Measurements from ENCODE around the gene GAS2L3. TPM values are rescaled to one million over a fixed set of nuclear protein-coding genes. Genes with fewer than 3 reads are reported as not detected.
"Not testable (repeated sequence)": the region's sequence is repeated elsewhere in the genome, so short reads cannot be mapped to it uniquely, and the experiment has no call there.

GAS2L3 gene
- polyA plus RNA-seq, 12 donors, result 11.9 to 31.0 (median 23.1) TPM; not detected in 1

DNA sequence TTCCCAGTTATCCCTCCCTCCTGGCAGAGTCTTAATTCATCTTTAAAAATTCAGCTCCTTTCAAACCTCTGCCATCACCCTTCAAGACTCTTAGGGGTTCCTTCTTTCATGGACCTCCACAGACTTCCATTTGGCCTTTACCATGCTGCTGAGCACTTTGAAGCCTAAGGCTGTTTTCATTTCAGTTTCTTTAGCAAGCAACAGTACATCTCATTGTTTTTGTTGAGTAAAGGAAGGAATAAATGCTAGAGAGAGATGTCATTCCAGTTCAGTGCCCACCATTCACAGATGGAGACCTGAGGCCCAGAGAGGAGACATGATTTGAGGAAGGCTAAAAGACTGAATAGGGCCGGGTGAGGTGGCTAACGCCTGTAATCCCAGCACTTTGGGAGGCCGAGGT lies 1.3 kb upstream of the GAS2L3 start:
- no peak for DNase-seq

DNA sequence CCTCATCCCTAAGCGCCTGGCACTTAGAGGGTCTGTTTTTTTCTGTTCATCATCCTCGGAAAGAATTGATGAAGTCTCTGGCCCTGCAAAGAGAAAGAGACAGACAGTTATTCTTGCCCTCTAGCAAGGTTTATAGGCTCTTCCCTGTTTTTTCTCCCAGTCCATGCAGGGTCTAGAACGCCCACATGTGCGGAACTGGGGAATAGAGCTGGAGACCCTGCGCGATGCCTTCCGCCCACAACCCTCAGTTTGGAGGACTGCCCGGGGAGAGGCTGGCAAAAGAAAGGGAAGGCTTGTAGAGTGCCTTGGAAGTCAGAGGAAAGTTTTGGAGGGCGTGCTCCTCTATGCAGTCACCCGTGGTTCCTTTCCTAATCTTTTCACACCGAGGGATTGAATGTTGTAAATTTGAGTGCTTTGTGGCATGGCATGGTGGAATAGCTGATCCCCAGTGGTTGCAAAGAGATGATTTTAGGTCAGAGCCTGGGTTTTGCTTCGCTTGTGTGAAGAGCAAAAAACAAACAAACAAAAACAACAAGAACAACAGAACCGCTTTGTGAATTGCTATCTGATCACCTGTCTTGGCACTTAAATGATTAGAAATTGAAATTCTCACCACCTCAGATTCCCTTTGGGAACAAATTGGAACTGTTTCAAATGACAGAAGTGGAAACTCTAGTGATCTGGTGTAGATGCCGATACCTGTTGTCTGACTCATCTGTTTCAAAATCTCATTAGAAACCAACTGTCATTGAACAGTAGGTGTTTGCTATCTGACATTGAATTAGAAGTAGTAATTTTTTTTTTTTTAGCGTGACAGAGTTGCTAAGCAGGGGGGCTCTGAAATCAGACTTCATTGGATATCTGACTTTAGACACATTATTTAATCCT lies 947 bp downstream of the GAS2L3 start:
- DNase-seq, result peak; percentile 31

DNA sequence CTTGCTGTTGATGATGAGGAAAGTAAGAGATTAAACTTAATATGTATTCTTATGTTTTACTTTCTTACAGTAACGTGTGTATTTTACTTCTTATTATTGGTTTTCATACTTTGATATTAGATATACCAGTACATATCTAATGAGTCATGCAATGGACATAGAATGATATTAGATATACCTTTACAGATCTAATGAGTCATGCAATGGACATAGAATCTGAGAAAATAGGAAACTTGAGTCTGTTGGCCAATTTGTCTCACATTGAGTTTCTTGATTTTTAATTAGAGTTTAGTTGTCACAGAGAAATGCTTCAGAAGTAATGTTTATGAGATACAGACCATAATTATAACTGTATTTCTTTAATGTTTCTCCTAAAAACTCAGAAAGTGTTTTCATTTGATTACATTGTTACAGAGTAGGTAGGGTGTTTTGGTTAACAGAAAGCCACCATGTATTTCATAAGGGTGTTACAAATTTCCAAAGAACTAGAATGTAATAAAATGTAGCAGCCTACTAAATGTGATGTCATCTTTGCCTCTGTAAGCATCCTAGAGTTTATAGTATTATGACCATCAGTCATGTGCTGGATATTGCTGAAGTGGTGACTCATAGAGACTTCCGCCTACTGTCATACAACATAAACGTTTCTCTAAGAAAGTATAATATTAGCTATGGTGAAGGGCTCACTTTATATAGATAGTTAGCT lies 3.0 kb downstream of the GAS2L3 start:
- DNase-seq, result no peak

DNA sequence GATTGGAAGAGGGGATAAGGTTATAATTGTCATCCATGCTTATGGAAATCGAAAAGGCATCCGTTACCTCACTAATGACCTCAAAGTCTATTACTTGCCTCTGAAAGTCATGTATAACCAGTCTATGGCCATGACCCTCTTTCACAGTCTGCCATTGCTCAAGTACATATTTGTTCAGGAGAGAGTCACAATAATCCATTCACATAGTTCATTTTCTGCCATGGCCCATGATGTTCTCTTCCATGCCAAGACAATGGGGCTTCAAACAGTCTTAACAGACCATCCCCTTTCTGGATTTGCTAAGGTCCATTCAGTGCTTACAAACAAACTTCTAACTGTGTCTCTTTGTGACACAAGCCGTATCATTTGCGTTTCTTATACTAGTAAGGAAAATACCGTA lies 5.4 kb downstream of the GAS2L3 start:
- no peak for DNase-seq

DNA sequence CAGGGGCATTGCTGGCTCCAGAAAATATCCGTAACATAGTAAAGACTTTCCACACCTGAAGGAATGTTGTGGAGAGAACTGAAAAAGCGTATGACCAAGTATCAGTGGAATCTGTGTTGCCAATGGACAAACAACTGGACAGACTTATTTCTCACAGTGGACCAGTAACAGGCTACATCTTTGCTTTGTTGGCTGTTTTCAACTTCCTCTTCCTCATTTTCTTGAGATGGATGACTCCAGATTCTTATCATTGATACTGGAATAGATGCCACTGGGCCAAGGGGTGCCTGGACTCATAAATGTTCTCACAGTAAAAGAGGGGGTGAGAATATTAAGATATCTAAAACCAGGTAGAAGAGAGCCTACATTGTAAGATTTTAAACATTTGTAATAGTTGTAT lies 6.4 kb downstream of the GAS2L3 start:
- DNase-seq, result no peak

DNA sequence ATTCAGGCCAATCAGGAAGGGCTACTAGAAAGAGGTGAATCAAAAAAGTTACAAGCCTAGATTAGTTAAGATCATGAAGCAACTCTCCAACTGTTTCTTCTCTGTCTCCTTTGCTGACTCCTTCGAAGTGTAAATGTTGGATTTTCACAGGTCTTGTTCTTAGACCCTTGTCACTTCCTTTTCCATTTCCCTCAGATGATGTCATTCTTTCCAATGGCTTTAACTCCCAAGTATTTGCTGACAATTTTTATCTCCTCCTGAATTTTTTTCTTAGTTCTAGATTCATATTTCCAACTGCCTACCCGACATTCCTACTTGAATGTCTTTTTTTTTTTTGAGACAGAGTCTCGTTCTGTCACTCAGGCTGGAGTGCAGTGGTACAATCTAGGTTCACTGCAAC lies 10.8 kb downstream of the GAS2L3 start:
- DNase-seq, result no peak

DNA sequence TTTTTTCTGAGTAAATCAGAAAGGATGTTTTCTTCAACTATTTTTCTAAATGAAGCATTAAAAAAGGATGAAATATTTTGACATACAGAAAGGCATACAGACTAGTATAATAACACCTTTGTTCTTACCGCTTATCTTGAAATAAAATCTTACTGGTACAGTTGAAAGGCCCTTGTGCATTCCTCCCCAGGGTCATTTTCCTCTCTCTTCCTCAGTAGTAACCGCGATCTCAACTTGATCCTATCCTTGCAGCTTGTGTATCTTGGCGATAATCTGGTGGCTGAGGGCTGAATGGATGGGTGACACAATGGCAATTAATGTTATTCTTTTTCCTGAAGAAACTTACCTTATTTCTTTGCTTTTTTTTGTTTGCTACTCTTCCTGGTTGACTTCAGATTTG lies 18.5 kb downstream of the GAS2L3 start:
- DNase-seq, result no peak

DNA sequence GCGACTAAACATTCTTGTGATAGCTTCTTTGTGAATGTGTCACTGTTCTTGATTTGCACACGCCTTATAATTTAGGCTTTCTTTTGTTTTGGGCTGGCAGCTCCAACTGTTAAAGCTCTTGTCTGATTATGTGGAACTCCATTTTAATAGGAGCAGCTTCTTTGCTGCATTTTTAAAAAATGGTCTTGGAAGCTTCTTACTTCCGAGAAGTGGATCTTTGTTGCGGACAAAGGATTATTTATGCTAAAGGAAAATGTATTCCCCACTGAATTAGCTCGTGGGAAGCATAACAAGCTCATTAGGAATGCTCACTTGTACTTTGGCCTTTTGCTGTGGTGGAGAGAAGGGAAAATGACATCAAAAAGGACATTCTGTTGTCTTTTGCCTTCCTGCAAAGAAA lies 20.0 kb downstream of the GAS2L3 start:
- DNase-seq, result peak; percentile 18

DNA sequence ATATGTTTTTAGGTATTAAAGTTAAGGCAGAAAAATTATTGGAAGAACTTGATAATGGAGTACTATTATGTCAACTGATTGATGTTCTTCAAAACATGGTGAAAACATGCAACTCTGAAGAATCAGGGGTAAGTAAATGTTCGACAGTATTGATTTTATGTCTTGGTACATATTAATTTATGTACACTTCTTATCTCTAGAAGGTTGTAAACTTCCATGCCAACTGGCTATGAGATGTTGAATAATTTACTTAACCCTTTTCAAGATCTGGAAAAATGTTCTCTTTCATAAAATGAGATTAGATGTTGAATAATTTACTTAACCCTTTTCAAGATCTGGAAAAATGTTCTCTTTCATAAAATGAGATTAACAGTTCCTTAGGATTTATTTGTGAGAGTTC lies 28.1 kb downstream of the GAS2L3 start:
- DNase-seq, result no peak

DNA sequence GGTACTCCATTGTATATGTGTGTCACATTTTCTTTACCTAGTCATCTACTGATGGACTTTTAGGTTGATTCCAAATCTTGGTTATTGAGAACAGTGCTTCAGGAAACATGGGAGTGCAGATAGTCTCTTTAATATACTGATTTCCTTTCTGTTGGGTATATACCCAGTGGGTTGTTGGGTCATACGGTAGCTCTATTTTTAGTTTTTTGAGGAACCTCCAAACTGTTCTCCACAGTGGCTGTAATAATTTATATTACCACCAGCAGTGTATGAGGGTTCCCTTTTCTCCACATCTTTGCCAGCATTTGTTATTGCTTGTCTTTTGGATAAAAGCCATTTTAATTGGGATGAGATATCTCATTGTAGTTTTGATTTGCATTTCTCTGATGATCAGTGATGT lies 29.5 kb downstream of the GAS2L3 start:
- DNase-seq, result not testable (repeated sequence)

DNA sequence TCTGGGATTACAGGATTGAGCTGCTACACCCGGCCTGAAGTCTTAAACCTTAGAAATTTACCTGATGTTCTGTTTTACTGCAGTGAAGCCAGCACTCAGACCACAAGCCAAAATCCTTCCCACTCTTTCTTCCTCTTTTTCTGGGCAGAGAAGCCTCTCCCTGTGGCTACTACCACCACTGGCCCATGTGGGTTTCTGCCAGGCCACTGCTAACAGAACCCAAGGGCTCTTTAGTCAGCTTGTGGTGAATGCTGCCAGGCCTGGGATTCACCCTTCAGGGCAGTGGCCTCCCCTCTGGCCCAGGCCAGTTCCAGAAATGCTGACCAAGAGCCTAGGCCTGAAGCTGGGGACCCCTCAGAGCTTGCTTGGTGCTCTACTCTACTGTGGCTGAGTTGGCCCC lies 35.3 kb downstream of the GAS2L3 start:
- DNase-seq, result no peak

DNA sequence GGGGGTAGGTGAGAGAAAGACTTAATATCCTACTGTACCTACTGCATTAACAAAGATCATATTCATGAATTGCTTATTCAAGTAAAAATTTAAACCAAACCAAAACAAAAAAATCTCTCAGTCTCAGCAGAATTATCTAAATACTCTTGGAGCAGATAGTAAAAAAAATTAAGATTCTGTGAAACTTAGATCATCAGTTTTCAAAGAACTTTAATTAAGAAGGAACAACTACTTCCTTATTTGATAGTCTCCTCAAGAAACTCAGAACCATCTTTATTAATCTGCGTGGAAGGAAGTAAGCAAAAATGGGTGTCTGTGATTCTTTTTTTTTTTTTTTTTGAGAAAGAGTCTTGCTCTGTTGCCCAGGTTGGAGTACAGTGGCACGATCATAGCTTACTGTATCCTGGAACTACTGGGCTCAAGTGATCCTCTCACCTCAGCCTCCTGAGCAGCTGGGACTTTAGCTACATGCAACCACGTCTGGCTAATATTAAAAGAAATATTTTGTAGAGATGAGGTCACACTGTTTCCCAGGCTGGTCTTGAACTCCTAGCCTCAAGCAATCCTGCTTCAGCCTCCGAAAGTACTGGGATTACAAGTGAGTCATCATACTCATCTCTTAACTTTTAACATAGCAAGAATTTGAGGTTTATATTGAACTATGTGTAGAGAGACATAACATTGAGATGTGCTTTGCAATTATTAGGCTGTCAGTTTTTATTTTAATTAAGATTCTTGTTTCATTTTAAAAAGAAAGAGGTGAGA lies 37.4 kb downstream of the GAS2L3 start:
- no peak for DNase-seq

DNA sequence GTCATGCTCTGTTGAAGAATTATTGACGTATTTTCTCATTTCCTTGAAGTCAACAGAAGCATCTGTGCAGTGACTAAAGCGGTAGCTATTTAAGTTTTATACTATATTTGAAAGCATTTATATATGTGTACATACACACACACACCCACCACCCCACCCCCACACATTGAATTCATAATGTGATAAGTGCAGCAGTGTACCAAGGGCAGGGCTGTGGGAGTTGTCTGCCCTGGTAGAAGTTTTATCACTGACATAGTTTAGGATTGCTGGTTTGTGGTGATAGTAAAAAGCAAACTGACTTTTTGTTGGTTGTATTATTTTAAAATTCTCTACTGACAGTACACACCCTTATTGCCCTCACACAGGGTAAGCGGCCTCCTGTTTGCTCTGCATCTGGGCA lies 39.1 kb downstream of the GAS2L3 start:
- DNase-seq, result no peak

DNA sequence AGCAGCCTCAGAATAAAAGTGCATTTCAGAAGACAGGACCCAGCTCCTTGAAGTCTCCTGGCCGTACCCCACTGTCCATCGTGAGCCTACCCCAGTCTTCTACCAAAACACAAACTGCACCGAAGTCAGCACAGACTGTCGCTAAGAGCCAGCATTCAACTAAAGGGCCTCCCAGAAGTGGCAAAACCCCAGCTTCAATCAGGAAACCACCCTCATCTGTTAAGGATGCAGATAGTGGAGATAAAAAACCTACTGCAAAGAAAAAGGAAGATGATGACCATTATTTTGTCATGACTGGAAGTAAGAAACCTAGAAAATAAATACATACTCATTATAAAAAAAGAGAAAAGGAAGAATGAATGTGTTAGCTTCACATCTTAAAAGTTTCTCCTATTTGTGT lies 51.1 kb downstream of the GAS2L3 start:
- no peak for DNase-seq

DNA sequence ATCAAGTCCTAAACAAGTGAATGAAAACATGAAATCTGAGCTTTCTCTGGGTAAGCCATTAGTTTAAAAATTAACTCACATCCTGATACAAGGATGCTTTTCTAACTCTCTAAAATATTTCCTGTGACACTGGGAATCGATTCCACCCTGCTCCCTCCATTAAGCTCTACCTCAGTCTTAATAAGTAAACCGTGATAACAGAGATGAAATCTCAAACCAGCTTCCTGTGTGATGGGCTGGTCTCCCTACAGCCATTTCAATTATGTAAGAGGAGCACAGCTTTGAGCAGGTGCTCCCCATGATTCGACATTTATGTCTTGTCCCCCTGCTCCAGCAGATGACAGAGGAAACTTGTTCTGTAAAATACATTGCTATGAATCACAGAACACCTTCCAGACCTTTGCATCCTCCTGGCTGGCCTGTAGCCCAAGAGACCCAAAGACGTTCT lies 59.0 kb downstream of the GAS2L3 start:
- no peak for DNase-seq

DNA sequence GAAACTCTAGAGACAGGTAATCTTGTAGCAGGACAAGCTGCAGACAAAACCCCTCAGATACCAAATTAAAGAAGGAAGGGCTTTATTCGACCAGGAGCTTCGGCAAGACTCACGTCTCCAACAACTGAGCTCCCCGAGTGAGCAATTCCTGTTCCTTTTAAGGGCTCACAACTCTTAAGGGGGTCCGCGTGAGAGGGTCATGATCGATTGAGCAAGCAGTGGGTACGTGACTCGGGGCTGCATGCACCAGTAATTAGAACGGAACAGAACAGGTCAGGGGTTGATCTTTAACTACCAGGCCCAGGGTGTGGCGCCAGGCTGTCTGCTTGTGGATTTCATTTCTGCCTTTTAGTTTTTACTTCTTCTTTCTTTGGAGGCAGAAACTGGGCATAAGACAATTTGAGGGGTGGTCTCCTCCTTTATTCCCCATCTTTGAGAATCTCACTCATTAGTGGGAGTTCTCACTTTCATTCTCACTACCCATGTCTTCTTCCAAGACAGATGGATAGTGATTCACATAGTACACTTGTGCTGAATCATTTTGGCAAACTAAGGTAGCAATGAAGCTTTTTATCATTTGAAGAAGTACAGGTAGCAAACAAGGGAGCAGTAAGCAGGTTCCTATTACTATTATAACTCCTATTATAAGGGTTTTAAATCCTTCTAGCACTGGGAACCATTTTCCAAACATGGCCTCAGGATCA lies 59.8 kb downstream of the GAS2L3 start:
- not testable (repeated sequence) for DNase-seq

DNA sequence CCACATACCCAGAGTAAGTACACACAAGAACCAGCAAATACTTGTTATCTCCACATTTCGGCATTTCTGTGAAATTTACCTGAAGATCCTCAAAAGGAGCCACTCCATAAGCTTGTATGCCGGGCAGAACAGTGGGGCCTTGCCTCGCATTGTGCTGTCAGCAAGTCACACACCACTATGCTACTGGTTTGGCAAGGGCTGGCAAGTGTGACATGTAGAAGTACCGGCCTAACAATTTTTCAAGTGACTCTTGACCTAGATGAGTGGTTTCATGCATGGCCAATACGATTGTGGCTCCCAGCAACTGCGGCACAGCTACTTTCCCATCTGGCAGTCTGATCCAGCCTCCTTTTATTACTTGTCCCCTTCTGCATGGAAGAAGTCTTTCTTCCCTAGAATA lies 69.8 kb downstream of the GAS2L3 start:
- DNase-seq, result no peak

DNA sequence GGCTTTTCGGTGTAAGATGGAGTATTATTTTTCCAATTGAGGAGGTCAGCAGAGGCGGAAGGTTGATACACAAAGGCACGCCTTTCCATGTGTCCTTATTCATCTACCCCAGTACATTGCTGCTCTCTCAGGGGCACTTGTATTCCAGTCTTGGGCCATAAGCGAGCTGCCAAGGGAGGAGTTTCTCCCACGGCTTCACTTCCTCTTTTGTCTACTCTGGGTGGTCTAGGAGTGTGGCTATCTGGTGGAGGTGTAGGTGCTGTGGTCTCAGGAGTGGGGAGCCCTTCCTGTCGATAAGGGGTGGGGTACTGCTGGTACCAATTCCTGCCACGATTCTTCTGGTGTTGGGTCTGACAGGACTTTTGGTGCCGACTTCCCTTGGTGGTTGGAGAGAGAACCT lies 73.4 kb downstream of the GAS2L3 start:
- no peak for DNase-seq

DNA sequence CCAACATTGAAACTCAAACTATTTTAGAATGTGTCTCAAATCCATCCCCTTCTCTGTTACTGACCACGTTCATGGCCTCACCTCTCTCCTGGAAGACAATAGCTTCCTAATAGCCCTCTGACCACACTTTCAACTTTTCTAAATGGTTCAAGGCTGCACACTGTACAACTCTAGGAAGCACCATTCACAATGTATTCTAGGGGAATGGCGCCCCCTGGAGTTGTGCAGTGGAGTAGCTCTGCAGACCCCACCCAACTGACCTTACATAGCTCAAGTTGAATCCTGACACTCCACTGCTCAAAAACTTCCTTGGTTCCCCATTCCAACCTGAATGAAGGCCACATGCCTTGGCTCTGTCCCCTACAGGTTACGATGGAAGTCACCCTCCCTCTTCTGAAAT lies 77.6 kb downstream of the GAS2L3 start:
- DNase-seq, result no peak

DNA sequence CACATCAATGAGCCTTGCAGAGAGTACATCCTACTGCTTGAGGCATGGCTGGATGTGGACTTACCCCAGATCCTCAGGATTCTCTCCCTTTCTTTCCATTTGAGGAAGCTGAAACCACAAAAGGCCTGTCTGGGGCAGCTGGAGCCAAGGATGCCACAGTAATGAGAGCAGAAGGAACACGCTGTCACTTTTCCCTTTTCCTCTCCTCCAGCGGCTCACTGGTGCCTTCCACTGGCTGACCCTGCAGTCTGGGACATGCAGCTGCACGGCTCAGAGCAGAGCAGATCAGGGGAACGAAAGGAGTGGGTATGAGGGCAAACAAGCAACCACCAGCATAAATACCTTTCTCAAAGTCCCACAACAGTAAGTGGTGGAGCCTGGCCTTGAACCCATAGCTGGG lies 78.2 kb downstream of the GAS2L3 start:
- DNase-seq, result no peak

DNA sequence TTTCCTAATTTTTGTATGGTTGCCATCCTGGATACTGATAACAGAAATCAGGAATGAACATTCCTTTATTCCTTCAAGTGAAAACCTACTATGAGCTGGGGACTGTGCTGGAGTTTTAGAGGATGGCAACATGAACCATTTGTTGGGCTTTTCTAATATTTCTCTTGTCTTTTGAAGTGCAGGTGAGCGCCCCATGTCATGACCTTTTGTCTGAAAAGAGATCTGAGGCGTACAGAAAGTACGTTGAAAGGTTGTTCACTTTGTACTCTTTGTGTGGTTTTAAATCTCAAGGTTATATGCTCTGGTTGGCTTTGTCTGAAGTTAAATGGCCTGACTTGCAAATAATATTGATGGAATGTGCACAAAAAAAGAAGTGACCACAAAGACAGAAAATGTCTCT lies 79.0 kb downstream of the GAS2L3 start:
- DNase-seq, result no peak

DNA sequence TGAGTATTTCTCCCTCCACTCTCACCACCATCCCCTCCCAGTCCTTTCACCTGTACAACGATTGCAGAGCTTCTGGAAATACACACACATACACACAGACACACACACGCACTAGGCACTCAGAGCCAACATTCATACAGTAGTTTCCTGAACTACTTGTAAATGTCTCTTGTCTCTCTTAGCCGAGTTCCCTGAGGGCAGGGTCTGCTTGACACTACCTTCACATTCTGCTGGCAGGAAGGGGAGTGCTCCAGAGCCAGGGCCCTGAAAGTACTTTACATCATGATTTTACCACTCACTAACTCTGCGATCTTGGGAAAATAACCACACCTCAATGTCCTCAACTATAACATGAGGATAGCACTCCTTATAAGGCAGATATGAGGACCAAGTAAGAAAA lies 82.7 kb downstream of the GAS2L3 start:
- DNase-seq, result no peak
